ENCODE measurements around the gene PXYLP1. TPM values are rescaled to one million over a fixed set of nuclear protein-coding genes. Genes with fewer than 3 reads are reported as not detected.
"Not testable (repeated sequence)": the region's sequence is repeated elsewhere in the genome, so short reads cannot be mapped to it uniquely, and the experiment has no call there.

PXYLP1 gene
- total RNA-seq, 1 experiment from 2014 or later: 6.2 TPM

DNA sequence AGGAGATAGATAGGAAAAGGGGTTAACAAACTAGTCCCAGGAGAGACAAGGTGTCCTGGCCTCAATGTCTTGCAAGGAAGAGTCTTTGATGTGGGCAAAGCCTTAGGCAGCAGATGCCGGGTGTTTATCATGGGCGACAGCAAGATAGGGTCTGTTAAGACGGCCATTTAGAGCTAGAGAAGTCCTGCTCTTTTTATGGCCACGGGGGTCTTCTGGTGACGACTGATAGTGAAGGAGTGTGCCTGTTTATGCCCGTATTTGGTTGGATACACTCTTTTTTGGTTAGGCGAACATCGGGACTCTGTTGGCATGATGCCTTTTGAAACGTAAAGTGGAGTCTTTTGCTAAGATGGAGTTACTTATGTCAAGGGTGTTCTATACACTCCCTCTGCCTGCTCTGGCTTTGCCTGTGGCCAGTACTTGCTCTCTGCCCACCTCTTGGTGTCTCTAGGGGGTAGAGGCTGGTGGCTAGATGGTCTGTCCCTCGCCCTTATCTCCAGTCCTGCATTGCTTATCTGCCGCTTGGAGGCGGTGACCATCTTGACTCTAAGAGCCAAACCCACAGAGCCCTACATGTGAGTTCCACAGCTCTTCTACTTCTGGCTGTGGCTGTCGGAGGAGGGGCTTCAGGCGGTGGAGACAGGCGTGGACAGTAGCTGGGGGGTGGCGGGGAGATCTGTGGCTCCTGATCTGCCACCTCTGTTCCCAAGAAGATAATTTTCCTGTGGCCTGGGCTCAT is 80.9 kb downstream of the PXYLP1 start:
- no TSS peak for BruUV-seq (replicated peaks)
- intact Hi-C loops (cut with micrococcal nuclease): loop anchor here (5.0 kb wide), 1 partner anchor 55 kb away; the partner anchor contains the start of gene ZBTB38

GRCh38 chr3:141313093-141313683 is 81.6 kb downstream of the PXYLP1 start:
- Histone ChIP-seq H3K4me2 (ENCODE audit: low read length) (no peak overlapping the region), H3K4me1 (ENCODE audit: insufficient read depth, low read length) (peaks cover 9% of the 10 kb centered on the region; the same call in 1 of the 2 replicates), H2AFZ (ENCODE audit: low read length) (no peak overlapping the region), H4K20me1 (ENCODE audit: low read length) (no peaks in the 10 kb centered on the region), H3K9me3 (ENCODE audit: low read length) (no peaks in the 10 kb centered on the region), H3K4me3 (ENCODE audit: low read length) (no peak overlapping the region), H3F3A (ENCODE audit: low read length, unreplicated experiment) (no peaks in the 10 kb centered on the region), H3K79me2 (ENCODE audit: low read length) (0 out of 2 replicates have a peak, but pooled peaks cover 4% of the 10 kb centered on the region), H3K27ac (ENCODE audit: low read length) (no peak overlapping the region), H3K27me3 (ENCODE audit: low read length) (no peaks in the 10 kb centered on the region), H3K9ac (ENCODE audit: low read length) (no peak overlapping the region), H3K9me2 (replicated peaks; ENCODE audit: low read length) (no peaks in the 10 kb centered on the region), H3K36me3 (ENCODE audit: low read depth, low read length) (no peaks in the 10 kb centered on the region)
- ATAC-seq (no peak), DNase-seq (no peak)
- POLR2A ChIA-PET (ENCODE audit: unreplicated experiment): no interaction called here
- CTCF ChIA-PET: no interaction called here
- TF ChIP-seq EZH2 (IDR thresholded peaks at IDR 0.05; ENCODE audit: low read length, unreplicated experiment) (no peak), EZH2phosphoT487 (IDR thresholded peaks at IDR 0.05; ENCODE audit: borderline replicate concordance, low read length) (no peak), CTCF (conservative IDR thresholded peaks at IDR 0.05; ENCODE audit: low read depth, low read length) (no peak)
- no TSS peak for BruUV-seq (replicated peaks)
- intact Hi-C loops (cut with micrococcal nuclease): loop anchor here (5.0 kb wide), 1 partner anchor 54 kb away; the partner anchor contains the start of gene ZBTB38

More for the DNA sequence above, 80.9 kb downstream of the PXYLP1 start:
- peak overlapping the region; percentile 37 for H3K27ac ChIP-seq (ENCODE audit: low read length)
- DNase-seq (no peak), ATAC-seq (no peak)
- no peaks in the 10 kb centered on the region for H3K9me3 ChIP-seq (ENCODE audit: low read length)
- 0 out of 2 replicates have a peak, but pooled peaks cover 4% of the 10 kb centered on the region for H3K79me2 ChIP-seq (ENCODE audit: low read length)
- CTCF ChIA-PET: interaction anchor here (1.3 to 2.1 kb wide), 3 partner anchors 48 to 153 kb away, joined by 5 to 9 read pairs (median 6); no protein-coding TSS in a partner anchor
- no peaks in the 10 kb centered on the region for H3K27me3 ChIP-seq (ENCODE audit: low read length)
- peak overlapping the region; percentile 73 for H2AFZ ChIP-seq (ENCODE audit: low read length)
- H4K20me1 ChIP-seq (ENCODE audit: low read length): no peaks in the 10 kb centered on the region
- no peaks in the 10 kb centered on the region for H3K36me3 ChIP-seq (ENCODE audit: low read depth, low read length)
- peaks cover 9% of the 10 kb centered on the region; the same call in 1 of the 2 replicates for H3K4me1 ChIP-seq (ENCODE audit: insufficient read depth, low read length)
- TF ChIP-seq EZH2 (IDR thresholded peaks at IDR 0.05; ENCODE audit: low read length, unreplicated experiment) (no peak), EZH2phosphoT487 (IDR thresholded peaks at IDR 0.05; ENCODE audit: borderline replicate concordance, low read length) (no peak), CTCF (conservative IDR thresholded peaks at IDR 0.05; ENCODE audit: low read depth, low read length) (no peak)
- peak overlapping the region; percentile 60 for H3K9ac ChIP-seq (ENCODE audit: low read length)
- peak overlapping the region; percentile 99 for H3K4me2 ChIP-seq (ENCODE audit: low read length)
- peak overlapping the region; percentile 78 for H3K4me3 ChIP-seq (ENCODE audit: low read length)
- no peaks in the 10 kb centered on the region for H3F3A ChIP-seq (ENCODE audit: low read length, unreplicated experiment)
- POLR2A ChIA-PET (ENCODE audit: unreplicated experiment): interaction anchor here (0.9 kb wide), 1 partner anchor 81 kb away, joined by 3 read pairs; the partner anchor contains the start of gene PXYLP1
- no peaks in the 10 kb centered on the region for H3K9me2 ChIP-seq (replicated peaks; ENCODE audit: low read length)

DNA sequence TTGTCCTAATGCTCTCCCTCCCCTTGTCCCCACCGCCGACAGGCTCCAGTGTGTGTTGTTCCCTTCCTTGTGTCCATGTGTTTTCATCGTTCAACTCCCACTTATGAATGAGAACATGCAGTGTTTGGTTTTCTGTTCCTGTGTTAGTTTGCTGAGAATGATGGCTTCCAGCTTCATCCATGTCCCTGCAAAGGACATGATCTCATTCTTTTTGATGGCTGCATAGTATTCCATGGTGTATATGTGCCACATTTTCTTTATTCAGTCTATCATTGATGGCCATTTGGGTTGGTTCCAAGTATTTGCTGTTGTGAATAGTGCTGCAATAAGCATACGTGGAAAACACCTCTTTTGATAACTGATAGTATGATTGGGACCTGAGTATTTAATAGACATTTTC is 82.8 kb downstream of the PXYLP1 start:
- intact Hi-C loops (cut with micrococcal nuclease): loop anchor here (5.0 kb wide), 1 partner anchor 53 kb away; the partner anchor contains the start of gene ZBTB38
- POLR2A ChIA-PET (ENCODE audit: unreplicated experiment); DNase-seq; H3K4me3 ChIP-seq (ENCODE audit: low read length); ATAC-seq; H3K4me1 ChIP-seq (ENCODE audit: insufficient read depth, low read length); CTCF ChIA-PET; H2AFZ ChIP-seq (ENCODE audit: low read length); H3F3A ChIP-seq (ENCODE audit: low read length, unreplicated experiment); H3K79me2 ChIP-seq (ENCODE audit: low read length); H3K36me3 ChIP-seq (ENCODE audit: low read depth, low read length); H3K4me2 ChIP-seq (ENCODE audit: low read length); H4K20me1 ChIP-seq (ENCODE audit: low read length); H3K9ac ChIP-seq (ENCODE audit: low read length); H3K9me2 ChIP-seq (replicated peaks; ENCODE audit: low read length); H3K9me3 ChIP-seq (ENCODE audit: low read length); H3K27ac ChIP-seq (ENCODE audit: low read length); BruUV-seq (replicated peaks); H3K27me3 ChIP-seq (ENCODE audit: low read length): not testable (repeated sequence)
